Retinal pigment epithelial cell (primary cell): ENCODE measurements around the gene TNS1.

ENCODE experiments used
- DNase-seq: peaks from one replicate; pipeline ENCODE4 v3.0.0-alpha.2; 2010; ENCODE audit warnings: low read depth
- H3K4me3 ChIP-seq: 2 replicates; pipeline ENCODE4 v1.5.1; 2011; ENCODE audit warnings: mild to moderate bottlenecking, low read length, control low read depth, moderate library complexity
- CTCF ChIP-seq: conservative IDR thresholded peaks from 2 replicates; pipeline ENCODE4 v1.5.1; 2011; ENCODE audit warnings: low read depth, low read length, control low read depth, inconsistent platforms

Gene TNS1

GRCh38 chr2:217955881-217956493 lies 46.8 kb downstream of the TNS1 start:
- H3K4me3 ChIP-seq: no peak overlapping the region
- no peak for DNase-seq
- no peak for TF ChIP-seq CTCF

GRCh38 chr2:217954971-217955740 lies 47.6 kb downstream of the TNS1 start:
- no peak for DNase-seq
- H3K4me3 ChIP-seq: no peak overlapping the region
- TF ChIP-seq CTCF: no peak

GRCh38 chr2:217954469-217954868 lies 48.3 kb downstream of the TNS1 start:
- no peak overlapping the region for H3K4me3 ChIP-seq
- no peak for TF ChIP-seq CTCF
- no peak for DNase-seq

- no peak for TF ChIP-seq CTCF
- no peak for DNase-seq
- H3K4me3 ChIP-seq: no peak overlapping the region
Observed at GRCh38 chr2:217954051-217954450, 48.7 kb downstream of the TNS1 start.

- no peak for TF ChIP-seq CTCF
- DNase-seq: no peak
- no peak overlapping the region for H3K4me3 ChIP-seq
Observed at GRCh38 chr2:217953531-217953932, 49.3 kb downstream of the TNS1 start.

GRCh38 chr2:217953011-217953481 lies 49.7 kb downstream of the TNS1 start:
- no peak overlapping the region for H3K4me3 ChIP-seq
- TF ChIP-seq CTCF: no peak
- no peak for DNase-seq

- no peak for DNase-seq
- TF ChIP-seq CTCF: no peak
- no peak overlapping the region for H3K4me3 ChIP-seq
Observed at GRCh38 chr2:217952409-217952808, 50.4 kb downstream of the TNS1 start.
